ENCODE results near the gene KRTAP6-2.

KRTAP6-2 gene, protein sequence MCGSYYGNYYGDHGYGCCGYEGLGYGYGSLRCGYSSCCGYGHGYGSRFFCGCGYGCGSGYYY

DNA sequence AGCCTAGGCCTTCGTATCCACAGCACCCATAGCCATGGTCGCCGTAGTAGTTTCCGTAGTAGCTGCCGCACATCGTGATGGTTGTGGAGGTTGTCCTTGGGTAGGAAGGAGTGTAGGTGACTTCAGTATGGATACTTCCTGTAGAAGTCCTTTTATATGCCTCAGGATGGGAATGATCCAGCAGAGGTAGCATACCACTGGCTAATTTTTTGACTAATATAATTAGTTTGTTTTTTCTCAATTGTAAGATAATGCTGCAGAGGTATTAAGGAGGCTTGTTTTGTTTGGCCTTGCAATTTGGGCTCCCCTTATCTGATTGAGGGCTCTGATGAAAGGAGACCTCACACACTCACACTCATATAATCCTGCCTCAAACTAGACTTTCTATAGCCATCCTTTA is at the start of gene KRTAP6-2:
TSS of gene KRTAP6-2 (minus strand) at position 101 of the 400 bp plus-strand sequence. CDS start at position 73, 28 bp downstream.
- no peaks in the 10 kb centered on the region for H3F3A ChIP-seq (ENCODE audit: insufficient read depth, low read length)
- no peaks in the 10 kb centered on the region for H3K27me3 ChIP-seq (ENCODE audit: insufficient read depth, low read length)
- H4K20me1 ChIP-seq (ENCODE audit: insufficient read depth, low read length) = no peaks in the 10 kb centered on the region
- H3K36me3 ChIP-seq (ENCODE audit: insufficient read depth, low read length) = no peaks in the 10 kb centered on the region
- H3K9ac ChIP-seq (ENCODE audit: low read length) = no peak within 1 kb of the TSS
- H3K27ac ChIP-seq (ENCODE audit: low read depth, low read length, poor library complexity, severe bottlenecking) = no peak within 1 kb of the TSS
- H3K9me3 ChIP-seq (ENCODE audit: low read length) = no peaks in the 10 kb centered on the region
- no peak within 1 kb of the TSS for H2AFZ ChIP-seq (ENCODE audit: low read length)
- H3K4me3 ChIP-seq (ENCODE audit: low read depth, low read length, poor library complexity, severe bottlenecking) = no peak within 1 kb of the TSS
- H3K4me2 ChIP-seq (ENCODE audit: low read length) = no peak within 1 kb of the TSS
- no peaks in the 10 kb centered on the region for H3K79me2 ChIP-seq (ENCODE audit: insufficient read depth, low read length)
- TF ChIP-seq, protein P1, sequence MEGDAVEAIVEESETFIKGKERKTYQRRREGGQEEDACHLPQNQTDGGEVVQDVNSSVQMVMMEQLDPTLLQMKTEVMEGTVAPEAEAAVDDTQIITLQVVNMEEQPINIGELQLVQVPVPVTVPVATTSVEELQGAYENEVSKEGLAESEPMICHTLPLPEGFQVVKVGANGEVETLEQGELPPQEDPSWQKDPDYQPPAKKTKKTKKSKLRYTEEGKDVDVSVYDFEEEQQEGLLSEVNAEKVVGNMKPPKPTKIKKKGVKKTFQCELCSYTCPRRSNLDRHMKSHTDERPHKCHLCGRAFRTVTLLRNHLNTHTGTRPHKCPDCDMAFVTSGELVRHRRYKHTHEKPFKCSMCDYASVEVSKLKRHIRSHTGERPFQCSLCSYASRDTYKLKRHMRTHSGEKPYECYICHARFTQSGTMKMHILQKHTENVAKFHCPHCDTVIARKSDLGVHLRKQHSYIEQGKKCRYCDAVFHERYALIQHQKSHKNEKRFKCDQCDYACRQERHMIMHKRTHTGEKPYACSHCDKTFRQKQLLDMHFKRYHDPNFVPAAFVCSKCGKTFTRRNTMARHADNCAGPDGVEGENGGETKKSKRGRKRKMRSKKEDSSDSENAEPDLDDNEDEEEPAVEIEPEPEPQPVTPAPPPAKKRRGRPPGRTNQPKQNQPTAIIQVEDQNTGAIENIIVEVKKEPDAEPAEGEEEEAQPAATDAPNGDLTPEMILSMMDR (IDR thresholded peaks at IDR 0.05; ENCODE audit: low read length) = no peak
- H3K4me1 ChIP-seq (ENCODE audit: insufficient read depth, low read length, severe bottlenecking) = no peaks in the 10 kb centered on the region
- no peaks in the 10 kb centered on the region for H3K9me2 ChIP-seq (ENCODE audit: low read depth, low read length)

DNA sequence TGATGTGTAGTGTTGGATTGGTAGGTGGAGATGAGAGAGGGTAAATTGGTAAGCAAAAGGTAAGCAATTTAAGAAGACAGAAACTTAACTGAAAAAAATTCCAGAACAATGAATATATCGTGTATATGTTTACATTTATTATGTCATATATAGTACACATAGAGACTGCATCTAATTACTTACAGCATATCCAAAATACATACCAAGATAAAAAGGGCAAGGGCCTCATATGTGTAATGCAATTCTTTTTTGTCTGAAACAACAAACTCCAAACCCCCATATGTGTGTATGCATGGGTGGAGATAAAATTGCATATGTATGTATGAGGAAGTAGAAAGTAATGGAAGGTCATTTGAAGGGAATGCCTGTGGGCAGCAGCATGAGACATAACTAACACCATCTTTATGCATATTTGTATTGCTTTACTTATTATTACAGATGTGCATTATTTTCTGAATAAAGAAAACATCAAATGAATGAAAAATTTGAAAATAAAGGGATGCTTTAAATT is 48.3 kb upstream of the KRTAP6-2 start:
- no peak overlapping the region for H3K4me2 ChIP-seq (ENCODE audit: low read length)
- H3K9me2 ChIP-seq (ENCODE audit: low read depth, low read length) = no peaks in the 10 kb centered on the region
- H3K36me3 ChIP-seq (ENCODE audit: insufficient read depth, low read length) = no peaks in the 10 kb centered on the region
- no peaks in the 10 kb centered on the region for H4K20me1 ChIP-seq (ENCODE audit: insufficient read depth, low read length)
- H3K9me3 ChIP-seq (ENCODE audit: low read length) = no peaks in the 10 kb centered on the region
- H3K27me3 ChIP-seq (ENCODE audit: insufficient read depth, low read length) = no peaks in the 10 kb centered on the region
- H3K9ac ChIP-seq (ENCODE audit: low read length) = no peak overlapping the region
- no peaks in the 10 kb centered on the region for H3K4me1 ChIP-seq (ENCODE audit: insufficient read depth, low read length, severe bottlenecking)
- H3K4me3 ChIP-seq (ENCODE audit: low read depth, low read length, poor library complexity, severe bottlenecking) = no peak overlapping the region
- H3F3A ChIP-seq (ENCODE audit: insufficient read depth, low read length) = no peaks in the 10 kb centered on the region
- TF ChIP-seq, protein P1 (IDR thresholded peaks at IDR 0.05; ENCODE audit: low read length) = no peak
- no peak for TF ChIP-seq EZH2 (IDR thresholded peaks at IDR 0.05; ENCODE audit: borderline replicate concordance, low read length)
- H3K27ac ChIP-seq (ENCODE audit: low read depth, low read length, poor library complexity, severe bottlenecking) = no peak overlapping the region
- H2AFZ ChIP-seq (ENCODE audit: low read length) = no peak overlapping the region
- no peaks in the 10 kb centered on the region for H3K79me2 ChIP-seq (ENCODE audit: insufficient read depth, low read length)

DNA sequence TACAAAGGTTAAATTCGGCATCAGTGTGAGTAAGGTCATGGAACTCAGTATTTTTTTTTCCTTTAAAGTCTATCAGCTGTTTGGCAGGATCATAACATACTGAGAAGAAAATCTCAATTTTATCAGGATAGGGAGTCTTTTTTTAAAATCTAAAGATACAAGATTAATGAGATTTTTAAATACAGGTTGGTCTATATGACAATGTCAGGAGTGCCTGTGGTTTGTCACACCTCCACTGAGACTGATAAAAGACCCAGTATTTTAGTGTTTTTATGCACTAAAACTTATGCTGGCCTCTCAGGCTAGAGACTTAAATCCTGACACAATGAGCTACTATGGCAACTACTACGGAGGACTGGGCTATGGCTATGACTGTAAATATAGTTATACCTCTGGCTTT is 43.9 kb upstream of the KRTAP6-2 start, which contains the start of gene KRTAP20-3:
TSS of gene KRTAP20-3 (plus strand) at position 301 of the 400 bp plus-strand sequence.
- H3K9me2 ChIP-seq (ENCODE audit: low read depth, low read length) = no peaks in the 10 kb centered on the region
- H3K9ac ChIP-seq (ENCODE audit: low read length) = no peak within 1 kb of the TSS
- H3F3A ChIP-seq (ENCODE audit: insufficient read depth, low read length) = no peaks in the 10 kb centered on the region
- H3K27ac ChIP-seq (ENCODE audit: low read depth, low read length, poor library complexity, severe bottlenecking) = no peak within 1 kb of the TSS
- no peaks in the 10 kb centered on the region for H3K9me3 ChIP-seq (ENCODE audit: low read length)
- no peak within 1 kb of the TSS for H3K4me2 ChIP-seq (ENCODE audit: low read length)
- no peak within 1 kb of the TSS for H3K4me3 ChIP-seq (ENCODE audit: low read depth, low read length, poor library complexity, severe bottlenecking)
- H3K36me3 ChIP-seq (ENCODE audit: insufficient read depth, low read length) = no peaks in the 10 kb centered on the region
- H2AFZ ChIP-seq (ENCODE audit: low read length) = no peak within 1 kb of the TSS
- H4K20me1 ChIP-seq (ENCODE audit: insufficient read depth, low read length) = no peaks in the 10 kb centered on the region
- no peaks in the 10 kb centered on the region for H3K27me3 ChIP-seq (ENCODE audit: insufficient read depth, low read length)
- TF ChIP-seq EZH2 (IDR thresholded peaks at IDR 0.05; ENCODE audit: borderline replicate concordance, low read length) = no peak
- TF ChIP-seq, protein P1 (IDR thresholded peaks at IDR 0.05; ENCODE audit: low read length) = no peak
- no peaks in the 10 kb centered on the region for H3K4me1 ChIP-seq (ENCODE audit: insufficient read depth, low read length, severe bottlenecking)
- no peaks in the 10 kb centered on the region for H3K79me2 ChIP-seq (ENCODE audit: insufficient read depth, low read length)

Measured in OCI-LY1 (cell line).